Measurements from ENCODE around the gene SORCS1. TPM values are rescaled to one million over a fixed set of nuclear protein-coding genes. Genes with fewer than 3 reads are reported as not detected.

Gene SORCS1
- total RNA-seq, 1 experiment from 2014 or later, result not detected

DNA sequence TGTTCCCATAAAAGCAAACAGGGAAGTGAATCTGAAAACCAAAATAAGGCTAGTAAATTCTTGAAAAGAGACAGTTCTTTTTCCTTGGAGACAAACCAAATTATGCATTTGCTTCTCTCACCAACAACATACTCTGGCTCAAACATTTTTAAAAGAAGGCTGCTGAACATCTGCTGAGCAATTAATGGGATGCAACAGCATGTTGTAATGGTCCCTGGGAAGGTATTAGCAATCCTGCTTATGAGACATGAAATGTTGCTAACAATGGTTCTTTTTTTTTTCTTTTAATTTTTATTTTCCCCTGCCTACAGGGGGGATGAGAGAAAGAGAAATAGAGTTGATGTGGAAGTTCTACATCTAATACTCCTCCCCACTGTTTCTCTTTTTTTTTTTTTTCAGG lies 572.1 kb downstream of the SORCS1 start (continued):
- TF ChIP-seq, protein P1, sequence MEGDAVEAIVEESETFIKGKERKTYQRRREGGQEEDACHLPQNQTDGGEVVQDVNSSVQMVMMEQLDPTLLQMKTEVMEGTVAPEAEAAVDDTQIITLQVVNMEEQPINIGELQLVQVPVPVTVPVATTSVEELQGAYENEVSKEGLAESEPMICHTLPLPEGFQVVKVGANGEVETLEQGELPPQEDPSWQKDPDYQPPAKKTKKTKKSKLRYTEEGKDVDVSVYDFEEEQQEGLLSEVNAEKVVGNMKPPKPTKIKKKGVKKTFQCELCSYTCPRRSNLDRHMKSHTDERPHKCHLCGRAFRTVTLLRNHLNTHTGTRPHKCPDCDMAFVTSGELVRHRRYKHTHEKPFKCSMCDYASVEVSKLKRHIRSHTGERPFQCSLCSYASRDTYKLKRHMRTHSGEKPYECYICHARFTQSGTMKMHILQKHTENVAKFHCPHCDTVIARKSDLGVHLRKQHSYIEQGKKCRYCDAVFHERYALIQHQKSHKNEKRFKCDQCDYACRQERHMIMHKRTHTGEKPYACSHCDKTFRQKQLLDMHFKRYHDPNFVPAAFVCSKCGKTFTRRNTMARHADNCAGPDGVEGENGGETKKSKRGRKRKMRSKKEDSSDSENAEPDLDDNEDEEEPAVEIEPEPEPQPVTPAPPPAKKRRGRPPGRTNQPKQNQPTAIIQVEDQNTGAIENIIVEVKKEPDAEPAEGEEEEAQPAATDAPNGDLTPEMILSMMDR (IDR thresholded peaks at IDR 0.05 in 2 of 3, conservative IDR thresholded peaks at IDR 0.05 in 1 of 3; ENCODE audit: borderline replicate concordance in 1 of 3, insufficient read depth in 1 of 3, low read depth in 2 of 3, low read length in 2 of 3), result no peak
- TF ChIP-seq EGR1 (IDR thresholded peaks at IDR 0.05; ENCODE audit: low read depth) (no peak), ELF1 (IDR thresholded peaks at IDR 0.05; ENCODE audit: borderline replicate concordance, low read depth) (no peak), CEBPB (IDR thresholded peaks at IDR 0.05; ENCODE audit: low read depth) (no peak)
- TF ChIP-seq, protein P2, sequence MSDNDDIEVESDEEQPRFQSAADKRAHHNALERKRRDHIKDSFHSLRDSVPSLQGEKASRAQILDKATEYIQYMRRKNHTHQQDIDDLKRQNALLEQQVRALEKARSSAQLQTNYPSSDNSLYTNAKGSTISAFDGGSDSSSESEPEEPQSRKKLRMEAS (IDR thresholded peaks at IDR 0.05), result no peak
- TF ChIP-seq, protein P3, sequence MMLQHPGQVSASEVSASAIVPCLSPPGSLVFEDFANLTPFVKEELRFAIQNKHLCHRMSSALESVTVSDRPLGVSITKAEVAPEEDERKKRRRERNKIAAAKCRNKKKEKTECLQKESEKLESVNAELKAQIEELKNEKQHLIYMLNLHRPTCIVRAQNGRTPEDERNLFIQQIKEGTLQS (IDR thresholded peaks at IDR 0.05), result no peak

DNA sequence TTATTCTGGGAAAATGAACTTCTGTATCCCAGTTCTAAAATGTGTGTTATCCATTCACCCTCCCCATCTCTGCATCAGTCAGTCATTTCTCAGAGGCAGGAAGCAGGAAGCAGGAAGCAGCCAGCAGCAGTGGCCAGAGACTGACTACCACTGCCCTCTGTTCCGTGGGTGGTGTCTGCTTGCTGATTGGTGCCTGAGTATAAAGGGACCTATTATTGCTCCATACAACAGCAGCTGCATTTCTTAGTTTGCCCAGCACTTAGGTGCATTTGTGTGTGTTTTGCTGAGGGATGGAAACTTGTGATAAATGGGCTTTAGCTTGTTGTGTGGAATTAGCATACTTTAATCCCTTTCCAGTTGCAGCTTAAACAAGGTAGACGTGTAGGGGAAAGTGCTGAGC lies 582.2 kb downstream of the SORCS1 start:
- BruUV-seq (replicated peaks), result no TSS peak
- intact Hi-C loops (cut with micrococcal nuclease), result no loop called here
- TF ChIP-seq FOSL1 (IDR thresholded peaks at IDR 0.05; ENCODE audit: low read depth) (no peak), ELF1 (IDR thresholded peaks at IDR 0.05; ENCODE audit: borderline replicate concordance, low read depth) (no peak), EZH2 (IDR thresholded peaks at IDR 0.05) (no peak), JUND (IDR thresholded peaks at IDR 0.05) (no peak), EGR1 (IDR thresholded peaks at IDR 0.05; ENCODE audit: low read depth) (no peak), CEBPB (IDR thresholded peaks at IDR 0.05; ENCODE audit: low read depth) (no peak), ZFX (IDR thresholded peaks at IDR 0.05) (no peak), TCF7L2 (IDR thresholded peaks at IDR 0.05; ENCODE audit: borderline replicate concordance, extremely low read depth, insufficient read depth, insufficient read length) (no peak), SP1 (IDR thresholded peaks at IDR 0.05; ENCODE audit: low read depth) (no peak), POLR2AphosphoS5 (IDR thresholded peaks at IDR 0.05; ENCODE audit: low read depth, low read length) (no peak), SRF (IDR thresholded peaks at IDR 0.05; ENCODE audit: low read depth) (no peak), CBX3 (IDR thresholded peaks at IDR 0.05; ENCODE audit: low read depth) (no peak), YY1 (IDR thresholded peaks at IDR 0.05; ENCODE audit: extremely low read depth, insufficient replicate concordance, low read depth, low read length) (no peak), EZH2phosphoT487 (IDR thresholded peaks at IDR 0.05; ENCODE audit: borderline replicate concordance) (no peak)
- TF ChIP-seq, protein P1 (IDR thresholded peaks at IDR 0.05 in 2 of 3, conservative IDR thresholded peaks at IDR 0.05 in 1 of 3; ENCODE audit: borderline replicate concordance in 1 of 3, insufficient read depth in 1 of 3, low read depth in 2 of 3, low read length in 2 of 3), result no peak
- TF ChIP-seq, protein P2 (IDR thresholded peaks at IDR 0.05), result no peak
- TF ChIP-seq, protein P3 (IDR thresholded peaks at IDR 0.05), result no peak
- TF ChIP-seq, protein P4, sequence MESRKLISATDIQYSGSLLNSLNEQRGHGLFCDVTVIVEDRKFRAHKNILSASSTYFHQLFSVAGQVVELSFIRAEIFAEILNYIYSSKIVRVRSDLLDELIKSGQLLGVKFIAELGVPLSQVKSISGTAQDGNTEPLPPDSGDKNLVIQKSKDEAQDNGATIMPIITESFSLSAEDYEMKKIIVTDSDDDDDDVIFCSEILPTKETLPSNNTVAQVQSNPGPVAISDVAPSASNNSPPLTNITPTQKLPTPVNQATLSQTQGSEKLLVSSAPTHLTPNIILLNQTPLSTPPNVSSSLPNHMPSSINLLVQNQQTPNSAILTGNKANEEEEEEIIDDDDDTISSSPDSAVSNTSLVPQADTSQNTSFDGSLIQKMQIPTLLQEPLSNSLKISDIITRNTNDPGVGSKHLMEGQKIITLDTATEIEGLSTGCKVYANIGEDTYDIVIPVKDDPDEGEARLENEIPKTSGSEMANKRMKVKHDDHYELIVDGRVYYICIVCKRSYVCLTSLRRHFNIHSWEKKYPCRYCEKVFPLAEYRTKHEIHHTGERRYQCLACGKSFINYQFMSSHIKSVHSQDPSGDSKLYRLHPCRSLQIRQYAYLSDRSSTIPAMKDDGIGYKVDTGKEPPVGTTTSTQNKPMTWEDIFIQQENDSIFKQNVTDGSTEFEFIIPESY (IDR thresholded peaks at IDR 0.05; ENCODE audit: extremely low read depth, insufficient replicate concordance, low read length), result no peak

More for the DNA sequence above, 582.2 kb downstream of the SORCS1 start:
- H3K9me3 ChIP-seq (ENCODE audit: control insufficient read depth in 1 of 2, insufficient read depth in 1 of 2, low read depth in 1 of 2, low read length in 2 of 2), result peaks cover 23 to 42% of the 10 kb centered on the region in 2 experiments; a peak in 2 of 4 replicates
- no peak overlapping the region for H3K27ac ChIP-seq (ENCODE audit: low read depth, low read length)
- H3K4me2 ChIP-seq (ENCODE audit: low read length), result no peak overlapping the region
- RAD21 ChIA-PET (ENCODE audit: low non-redundant PET in 1 of 2, low total read pairs in 2 of 2, uncharacterized antibody in 2 of 2, unreplicated experiment in 2 of 2), result no interaction called here
- H3K4me3 ChIP-seq (replicated peaks in 1 of 2; ENCODE audit: low read depth in 1 of 2, low read length in 2 of 2), result no peak overlapping the region
- POLR2A ChIA-PET, result no interaction called here
- no peaks in the 10 kb centered on the region for H3K4me1 ChIP-seq (ENCODE audit: control insufficient read depth in 1 of 2, insufficient read depth in 2 of 2, low read length in 2 of 2)
- H3K79me2 ChIP-seq (ENCODE audit: insufficient read depth, low read length), result no peaks in the 10 kb centered on the region
- no peak overlapping the region for H2AFZ ChIP-seq (ENCODE audit: low read depth, low read length, poor library complexity, severe bottlenecking)
- CTCF ChIA-PET, result no interaction called here
- no peak for ATAC-seq
- DNase-seq (ENCODE audit: low read depth, low spot score), result no peak
- no peaks in the 10 kb centered on the region for H3K9me2 ChIP-seq (ENCODE audit: insufficient read depth)
- H3K27me3 ChIP-seq (ENCODE audit: insufficient read depth, low read length), result no peaks in the 10 kb centered on the region
- no peak overlapping the region for H3K9ac ChIP-seq (ENCODE audit: low read length)
- no peaks in the 10 kb centered on the region for H3K36me3 ChIP-seq (ENCODE audit: control insufficient read depth in 1 of 2, insufficient read depth in 2 of 2, low read length in 2 of 2)
- H4K20me1 ChIP-seq (ENCODE audit: insufficient read depth), result no peaks in the 10 kb centered on the region

Data from HCT116 (cell line).